Aortic smooth muscle cell (primary cell): ENCODE data around the gene SMG6. TPM values are rescaled to one million over a fixed set of nuclear protein-coding genes. Genes with fewer than 3 reads are reported as not detected.

Experiments
- total RNA-seq: library from RNA; depleted of rRNA; stranded (reverse); fragments of >200 nt; gene quantifications from 2 replicates; pipeline ENCODE4 v1.2.3, GENCODE V29; 2014

SMG6 gene
- total RNA-seq, result 25.6 and 35.4 TPM in 2 replicates

GRCh38 chr17:2303204-2304188 lies at the start of gene SMG6, which contains the start of gene SRR:
SMG6 (minus strand) TSS chr17:2303785; CDS start chr17:2303720, 65 bp downstream.
SRR (plus strand) TSS chr17:2303950; CDS start chr17:2315561, 11,611 bp downstream.

GRCh38 chr17:2336852-2337543 lies 33.4 kb upstream of the SMG6 start, which contains the start of gene SGSM2:
SGSM2 (plus strand) TSS chr17:2337501; CDS start chr17:2337689, 188 bp downstream.

GRCh38 chr17:2336215-2336851 lies 32.7 kb upstream of the SMG6 start, which contains the start of gene TSR1:
TSR1 (minus strand) TSS chr17:2336457; CDS start chr17:2336427, 30 bp downstream.

GRCh38 chr17:2054512-2055291 lies 248.9 kb downstream of the SMG6 start, which contains the start of gene HIC1:
HIC1 (plus strand) TSS chr17:2055103; CDS start chr17:2056691, 1,588 bp downstream.

GRCh38 chr17:2041561-2042389 lies 261.8 kb downstream of the SMG6 start, which contains the start of gene OVCA2:
OVCA2 (plus strand) TSS chr17:2042022; CDS start chr17:2042048, 26 bp downstream.

GRCh38 chr17:2029911-2030778 lies 273.4 kb downstream of the SMG6 start, which contains the start of gene DPH1:
DPH1 (plus strand) TSS chr17:2030153; CDS start chr17:2030170, 17 bp downstream.

GRCh38 chr17:2025220-2025621 lies 278.4 kb downstream of the SMG6 start, which contains the start of gene RTN4RL1:
RTN4RL1 (minus strand) TSS chr17:2025334; CDS start chr17:2024865, 469 bp downstream.

Other genes starting within 250 kb of the SMG6 start
- gene HIC1, start 248.7 kb downstream of the SMG6 start, total RNA-seq, result 10.4 and 12.7 TPM in 2 replicates
- 11.7 and 18.4 TPM in 2 replicates for gene SRR, start 165 bp upstream of the SMG6 start, total RNA-seq
- 34.6 and 52.3 TPM in 2 replicates for gene TSR1, start 32.7 kb upstream of the SMG6 start, total RNA-seq
- gene SGSM2, start 33.7 kb upstream of the SMG6 start, total RNA-seq, result 32.7 and 35.0 TPM in 2 replicates
- 7.7 and 10.1 TPM in 2 replicates for gene MNT, start 97.3 kb upstream of the SMG6 start, total RNA-seq
- gene METTL16, start 208.1 kb upstream of the SMG6 start, total RNA-seq, result 9.1 and 10.4 TPM in 2 replicates